H1 (cell line): ENCODE results near the gene POLG. TPM values are rescaled to one million over a fixed set of nuclear protein-coding genes. Genes with fewer than 3 reads are reported as not detected.

Source experiments
- CTCF ChIA-PET: fragments of 300-600 bp; sonication (Branson Sonifier 250); formaldehyde crosslinking; loops from one replicate; lab custom pipeline; 2021; ENCODE audit not compliant: partially characterized antibody; lab: Charles Lee
- POLR2A ChIA-PET: fragments of 300-600 bp; sonication (Branson Sonifier 250); formaldehyde crosslinking; loops from one replicate; lab custom pipeline; 2021; ENCODE audit warnings: inconsistent platforms; ENCODE audit not compliant: partially characterized antibody; lab: Charles Lee
- DNase-seq, 2 experiments: peaks; one replicate each; pipeline versions ENCODE4 v3.0.0 to v3.0.0-alpha.2; 2010 to 2022; ENCODE audit warnings: low spot score in 2 of 2, low read depth in 1 of 2, mixed read lengths in 1 of 2
- FAIRE-seq: peaks from 2 replicates; lab custom pipeline; 2011; peaks lifted over from hg19 to GRCh38; lab: Jason Lieb, UNC
- H2AFZ ChIP-seq: 2 replicates; pipeline ENCODE4 v1.8.1; 2012; ENCODE audit warnings: low read length, inconsistent platforms
- H2AK5ac ChIP-seq: 2 replicates; pipeline ENCODE4 v1.6.1; 2013; ENCODE audit warnings: low read depth, low read length
- H2BK120ac ChIP-seq: replicated peaks from 2 replicates; pipeline ENCODE3; 2013; ENCODE audit warnings: low read depth, low read length, inconsistent platforms
- H2BK12ac ChIP-seq: 2 replicates; pipeline ENCODE4 v1.6.1; 2013; ENCODE audit warnings: low read depth, low read length
- H2BK15ac ChIP-seq: 2 replicates; pipeline ENCODE4 v1.6.1; 2013; ENCODE audit warnings: low read length
- H2BK20ac ChIP-seq: 2 replicates; pipeline ENCODE4 v1.6.1; 2013; ENCODE audit warnings: low read length
- H2BK5ac ChIP-seq: 2 replicates; pipeline ENCODE4 v1.6.1; 2013; ENCODE audit warnings: low read depth, low read length
- H3K14ac ChIP-seq: 2 replicates; pipeline ENCODE4 v1.6.1; 2013; ENCODE audit warnings: inconsistent platforms; ENCODE audit not compliant: insufficient read length
- H3K18ac ChIP-seq: 2 replicates; pipeline ENCODE4 v1.6.1; 2013; ENCODE audit warnings: low read length; ENCODE audit errors: extremely low read depth
- H3K23ac ChIP-seq: 2 replicates; pipeline ENCODE4 v1.6.1; 2013; ENCODE audit warnings: inconsistent platforms; ENCODE audit not compliant: insufficient read length
- H3K23me2 ChIP-seq: 2 replicates; pipeline ENCODE4 v1.6.1; 2013; ENCODE audit warnings: low read depth, low read length
- H3K27ac ChIP-seq: 2 replicates; pipeline ENCODE4 v1.6.1; 2011; ENCODE audit warnings: low read depth, low read length, inconsistent platforms
- H3K27me3 ChIP-seq, 4 experiments: replicated peaks in 1 of 4; 1 replicate in 1 of 4; 2 replicates in 3 of 4; pipeline versions ENCODE4 v1.6.1 to v1.8.1; 2011 to 2013; ENCODE audit warnings: low read length in 3 of 4, mild to moderate bottlenecking in 3 of 4, inconsistent platforms in 2 of 4, mixed read lengths in 2 of 4, moderate library complexity in 1 of 4; ENCODE audit not compliant: control insufficient read depth in 3 of 4, insufficient read depth in 3 of 4; ENCODE audit errors: extremely low read depth in 1 of 4
- H3K36me3 ChIP-seq, 4 experiments: 2 replicates each; pipeline versions ENCODE4 v1.6.1 to v1.8.1; 2011 to 2013; ENCODE audit warnings: mild to moderate bottlenecking in 4 of 4, low read length in 3 of 4, moderate library complexity in 2 of 4, control low read depth in 1 of 4, inconsistent platforms in 1 of 4; ENCODE audit not compliant: insufficient read depth in 4 of 4, control insufficient read depth in 2 of 4
- H3K4ac ChIP-seq: replicated peaks from 2 replicates; pipeline ENCODE3; 2013; ENCODE audit warnings: low read length, low read depth, mixed read lengths, inconsistent platforms; ENCODE audit not compliant: insufficient read length
- H3K4me1 ChIP-seq, 4 experiments: replicated peaks in 1 of 4; 1 replicate in 1 of 4; 2 replicates in 3 of 4; pipeline versions ENCODE4 v1.6.1 to v1.8.1; 2011 to 2013; ENCODE audit warnings: low read length in 3 of 4, inconsistent platforms in 2 of 4, mixed read lengths in 1 of 4; ENCODE audit not compliant: insufficient read depth in 4 of 4, control insufficient read depth in 3 of 4
- H3K4me2 ChIP-seq, 2 experiments: 2 replicates each; pipeline versions ENCODE4 v1.6.1 to v1.8.1; 2011 to 2013; ENCODE audit warnings: low read depth in 2 of 2, low read length in 2 of 2, control low read depth in 1 of 2, inconsistent platforms in 1 of 2, mild to moderate bottlenecking in 1 of 2; ENCODE audit not compliant: insufficient read depth in 1 of 2
- H3K4me3 ChIP-seq, 4 experiments: fragments of 200-600, 300-600 bp in 1 of 4; sonication (generic), shearing (Covaris generic), sonication (Bioruptor Twin) in 1 of 4; 2 replicates each; pipeline versions ENCODE4 v1.5.1 to v1.8.1; 2011 to 2016; ENCODE audit warnings: low read length in 4 of 4, low read depth in 3 of 4, control low read depth in 2 of 4, inconsistent platforms in 2 of 4, mild to moderate bottlenecking in 2 of 4, mixed read lengths in 1 of 4, moderate library complexity in 1 of 4; ENCODE audit not compliant: insufficient read depth in 2 of 4; ENCODE audit errors: extremely low read depth in 1 of 4
- H3K56ac ChIP-seq: replicated peaks from 2 replicates; pipeline ENCODE3; 2013; ENCODE audit warnings: low read depth, mild to moderate bottlenecking, mixed read lengths, low read length, inconsistent platforms; ENCODE audit not compliant: insufficient read length
- H3K79me1 ChIP-seq: 2 replicates; pipeline ENCODE4 v1.6.1; 2013; ENCODE audit warnings: low read depth, low read length, control low read depth
- H3K79me2 ChIP-seq, 2 experiments: 2 replicates each; pipeline versions ENCODE4 v1.6.1 to v1.8.1; 2012 to 2013; ENCODE audit warnings: low read length in 2 of 2, mild to moderate bottlenecking in 2 of 2, inconsistent platforms in 1 of 2; ENCODE audit not compliant: insufficient read depth in 2 of 2, control insufficient read depth in 1 of 2
- H3K9ac ChIP-seq, 4 experiments: replicated peaks in 1 of 4; 1 replicate in 1 of 4; 2 replicates in 3 of 4; pipeline versions ENCODE4 v1.6.1 to v1.8.1; 2011 to 2013; ENCODE audit warnings: low read depth in 3 of 4, low read length in 3 of 4, control low read depth in 2 of 4, mild to moderate bottlenecking in 2 of 4, moderate library complexity in 2 of 4, inconsistent platforms in 1 of 4; ENCODE audit errors: extremely low read depth in 1 of 4
- H3K9me3 ChIP-seq, 2 experiments: 2 replicates each; pipeline versions ENCODE4 v1.6.1 to v1.8.1; 2012 to 2013; ENCODE audit warnings: mild to moderate bottlenecking in 2 of 2, moderate library complexity in 2 of 2, control low read depth in 1 of 2, inconsistent platforms in 1 of 2, low read depth in 1 of 2, low read length in 1 of 2, mixed read lengths in 1 of 2; ENCODE audit not compliant: insufficient read depth in 2 of 2
- H4K20me1 ChIP-seq, 2 experiments: replicated peaks in 1 of 2; 2 replicates each; pipeline versions ENCODE3 to v1.8.1; 2011 to 2013; ENCODE audit warnings: inconsistent platforms in 2 of 2, low read length in 2 of 2, mild to moderate bottlenecking in 1 of 2; ENCODE audit not compliant: insufficient read depth in 2 of 2, control insufficient read depth in 1 of 2
- H4K5ac ChIP-seq: 2 replicates; pipeline ENCODE4 v1.6.1; 2013; ENCODE audit warnings: low read length, low read depth, mixed read lengths, inconsistent platforms; ENCODE audit not compliant: insufficient read length
- H4K8ac ChIP-seq: 2 replicates; pipeline ENCODE4 v1.8.0; 2013; ENCODE audit warnings: mild to moderate bottlenecking, moderate library complexity, low read length, inconsistent platforms; ENCODE audit not compliant: insufficient read depth; ENCODE audit errors: extremely low read depth
- H4K91ac ChIP-seq: replicated peaks from 2 replicates; pipeline ENCODE3; 2013; ENCODE audit warnings: low read length, mixed read lengths, inconsistent platforms; ENCODE audit not compliant: insufficient read length
- BACH1 ChIP-seq: IDR thresholded peaks from 2 replicates; pipeline ENCODE4 v1.6.1; 2012; ENCODE audit warnings: low read length, improper control_type of control experiment
- CTCF ChIP-seq, 3 experiments: IDR thresholded peaks; 1 replicate in 2 of 3; 2 replicates in 1 of 3; pipeline versions ENCODE4 v1.5.1 to v1.6.1; 2011; ENCODE audit warnings: low read length in 3 of 3, mild to moderate bottlenecking in 3 of 3, inconsistent platforms in 2 of 3, low read depth in 1 of 3, moderate library complexity in 1 of 3; ENCODE audit not compliant: insufficient read depth in 1 of 3; ENCODE audit errors: control extremely low read depth in 1 of 3
- EP300 ChIP-seq, 2 experiments: IDR thresholded peaks; 1 replicate in 1 of 2; 2 replicates in 1 of 2; pipeline ENCODE4 v1.6.1; 2011 to 2012; ENCODE audit warnings: low read depth in 2 of 2, low read length in 2 of 2, mild to moderate bottlenecking in 2 of 2, borderline replicate concordance in 1 of 2, inconsistent platforms in 1 of 2, moderate library complexity in 1 of 2
- GTF2F1 ChIP-seq: IDR thresholded peaks from 2 replicates; pipeline ENCODE4 v1.6.1; 2012; ENCODE audit warnings: low read depth, low read length, improper control_type of control experiment, borderline replicate concordance
- RNF2 ChIP-seq: fragments of 200-900, 300-1000 bp; sonication (generic); IDR thresholded peaks from 2 replicates; pipeline ENCODE4 v1.7.1; 2016; ENCODE audit warnings: borderline replicate concordance, low read depth, mild to moderate bottlenecking, antibody characterized with exemption, low read length; ENCODE audit not compliant: poor library complexity, severe bottlenecking; ENCODE audit errors: missing control alignments
- SIRT6 ChIP-seq: IDR thresholded peaks from one replicate; pipeline ENCODE4 v1.7.1; 2012; ENCODE audit warnings: low read length, inconsistent platforms
- SIX5 ChIP-seq: IDR thresholded peaks from 2 replicates; pipeline ENCODE4 v1.6.1; 2011; ENCODE audit warnings: mild to moderate bottlenecking, low read depth, low read length
- SUZ12 ChIP-seq: fragments of 200-600 bp; sonication (generic); IDR thresholded peaks from 2 replicates; pipeline ENCODE4 v1.6.1; 2012; ENCODE audit warnings: mild to moderate bottlenecking, inconsistent platforms, low read length, moderate library complexity, mixed read lengths
- WGBS, 2 experiments: shearing (Covaris generic) in 1 of 2; methylation state at CpG; one replicate each; pipeline versions ENCODE4 v1.1.6 to v1.1.7; 2013 to 2015; ENCODE audit warnings: low lambda C conversion rate in 2 of 2, mixed read lengths in 2 of 2, inconsistent platforms in 1 of 2, low coverage in 1 of 2, missing lambda C conversion rate in 1 of 2; ENCODE audit not compliant: insufficient replicate concordance in 2 of 2, insufficient coverage in 1 of 2, insufficient read length in 1 of 2; ENCODE audit errors: extremely low coverage in 1 of 2, missing lambda C conversion rate in 1 of 2; 5-methylcytosine and 5-hydroxymethylcytosine counted together
- polyA plus RNA-seq, 7 experiments: library from polyadenylated mRNA; depleted of rRNA in 3 of 7; stranded (reverse) in 5 of 7; unstranded in 2 of 7; fragments of >200 nt in 5 of 7; fragments of 200-250 nt in 2 of 7; gene quantifications; 1 replicate in 5 of 7; 2 replicates in 1 of 7; 4 replicates in 1 of 7; pipeline versions ENCODE4 v1.2.1 to v1.2.3, GENCODE V29; 2011 to 2013; ENCODE audit warnings: missing spikeins in 2 of 7, mixed read lengths in 2 of 7
- total RNA-seq: library from RNA; stranded (reverse); fragmentation: NEBNext Ultra II Directional; extraction: Animal tissue kit (Norgen Biotek cat#: 25700); gene quantifications from 2 replicates; pipeline ENCODE4 v1.2.1, GENCODE V29; 2021

The POLG gene
- total and polyA plus RNA-seq, 2 of the 8 experiments (the other 6 are each of a cell fraction or from before 2014, with no cell fraction given): 14.8 to 52.3 TPM

DNA sequence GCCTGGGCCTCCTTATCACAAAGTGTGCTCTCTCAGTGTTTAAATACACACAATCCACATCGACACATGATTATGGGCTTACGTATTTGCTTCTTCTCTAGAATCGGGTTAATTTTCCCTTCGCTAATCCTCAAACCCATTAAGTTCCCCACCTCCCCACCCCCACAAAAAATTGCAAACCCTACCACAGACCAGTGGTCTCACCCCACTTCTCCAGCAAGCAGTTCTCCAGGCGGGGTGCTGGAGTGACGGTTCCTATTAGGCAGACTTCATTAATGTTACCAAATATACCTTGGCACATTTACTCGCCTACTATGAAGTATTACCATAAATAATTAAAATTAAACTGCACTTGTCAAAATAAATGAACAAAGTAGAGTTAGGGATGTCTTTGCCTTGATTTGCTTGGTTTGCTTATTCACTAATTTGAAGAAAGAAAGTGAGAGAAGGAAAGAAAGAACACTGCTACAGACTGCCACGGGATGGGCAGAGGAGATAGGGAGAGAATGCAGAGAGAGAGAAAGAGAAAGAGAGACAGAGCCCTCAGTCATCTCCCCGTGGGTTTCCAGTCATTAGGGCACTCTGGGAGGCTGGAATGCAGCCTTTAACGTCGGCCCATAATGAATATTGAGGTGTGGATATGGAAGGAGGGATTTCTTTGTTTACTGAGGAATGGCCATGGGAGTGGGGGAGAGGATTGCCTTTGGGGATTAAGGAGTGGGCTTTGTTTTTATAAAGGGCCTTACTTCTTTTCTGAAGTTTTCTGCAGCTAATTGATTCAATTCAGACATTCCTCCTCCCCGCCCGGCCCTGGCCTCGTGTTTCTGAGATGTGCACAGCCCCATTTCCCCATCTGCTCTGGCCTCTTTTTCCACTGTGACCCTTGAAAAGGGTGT, 39.7 kb upstream of the POLG start:
- FAIRE-seq: no peak
- H3K23ac ChIP-seq: no peak overlapping the region
- no peak overlapping the region for H2AK5ac ChIP-seq
- H3K18ac ChIP-seq: no peak overlapping the region
- H3K23me2 ChIP-seq: peaks cover 11% of the 10 kb centered on the region; the same call in 1 of the 2 replicates
- H4K20me1 ChIP-seq: peaks cover 7 to 25% of the 10 kb centered on the region in 2 experiments
- WGBS, 2 experiments: 9% methylated on average over 14 of the region's 14 CpGs; no CpG with 5 or more reads in 1 of the 2 experiments
- no peak overlapping the region for H2BK12ac ChIP-seq
- no peak overlapping the region for H4K5ac ChIP-seq
- no peak overlapping the region for H2BK5ac ChIP-seq
- H3K27me3 ChIP-seq: peaks cover 96 to 100% (median 99%) of the 10 kb centered on the region in 4 experiments
- H3K9me3 ChIP-seq: no peaks in the 10 kb centered on the region
- H4K91ac ChIP-seq: no peak overlapping the region
- peaks cover 16 to 42% (median 26%) of the 10 kb centered on the region in 4 experiments for H3K4me1 ChIP-seq
- H3K36me3 ChIP-seq: peaks cover 0 to 8% (median 0%) of the 10 kb centered on the region in 4 experiments; a peak in 1 of 8 replicates
- H3K14ac ChIP-seq: no peak overlapping the region
- no peak overlapping the region for H3K4me3 ChIP-seq
- no peak for DNase-seq
- H3K4ac ChIP-seq: no peak overlapping the region
- H3K56ac ChIP-seq: no peak overlapping the region
- H3K79me1 ChIP-seq: no peaks in the 10 kb centered on the region
- no peaks in the 10 kb centered on the region for H3K79me2 ChIP-seq
- ChIA-PET CTCF (interaction anchor here (0.6 to 6.6 kb wide), 3 partner anchors 44 to 243 kb away, joined by 5 to 62 read pairs (median 7); no protein-coding TSS in a partner anchor), POLR2A (no interaction called here)
- no peak overlapping the region for H4K8ac ChIP-seq
- H3K9ac ChIP-seq: no peak overlapping the region
- 0 out of 4 replicates have a peak overlapping the region, but pooled peaks of 1 of the 2 experiments have one; percentile 4 for H3K4me2 ChIP-seq
- no peak overlapping the region for H2BK120ac ChIP-seq
- H3K27ac ChIP-seq: no peak overlapping the region
- no peak overlapping the region for H2AFZ ChIP-seq
- no peak overlapping the region for H2BK20ac ChIP-seq
- H2BK15ac ChIP-seq: no peak overlapping the region
- TF ChIP-seq SUZ12 (peak; percentile 65), SIX5 (no peak), SIRT6 (no peak), GTF2F1 (no peak), RNF2 (peak; percentile 72), EP300 (IDR thresholded peaks at IDR 0.05; ENCODE audit: borderline replicate concordance in 1 of 2, low read depth in 2 of 2, low read length in 2 of 2) (no peak), BACH1 (peak; percentile 19; the same call in 1 of the 2 replicates), CTCF (IDR thresholded peaks at IDR 0.05; ENCODE audit: control extremely low read depth in 1 of 3, insufficient read depth in 1 of 3, low read depth in 1 of 3, low read length in 3 of 3) (no peak)
